HG03457 (cell line): ENCODE measurements around the gene MAN1C1.

ENCODE experiments used
- ATAC-seq: cut with Tn5 transposase; IDR thresholded peaks from one replicate; pipeline ENCODE4 v1.9.1; 2021; ENCODE audit warnings: moderate number of reproducible peaks; ENCODE audit not compliant: unreplicated experiment

Gene MAN1C1

DNA sequence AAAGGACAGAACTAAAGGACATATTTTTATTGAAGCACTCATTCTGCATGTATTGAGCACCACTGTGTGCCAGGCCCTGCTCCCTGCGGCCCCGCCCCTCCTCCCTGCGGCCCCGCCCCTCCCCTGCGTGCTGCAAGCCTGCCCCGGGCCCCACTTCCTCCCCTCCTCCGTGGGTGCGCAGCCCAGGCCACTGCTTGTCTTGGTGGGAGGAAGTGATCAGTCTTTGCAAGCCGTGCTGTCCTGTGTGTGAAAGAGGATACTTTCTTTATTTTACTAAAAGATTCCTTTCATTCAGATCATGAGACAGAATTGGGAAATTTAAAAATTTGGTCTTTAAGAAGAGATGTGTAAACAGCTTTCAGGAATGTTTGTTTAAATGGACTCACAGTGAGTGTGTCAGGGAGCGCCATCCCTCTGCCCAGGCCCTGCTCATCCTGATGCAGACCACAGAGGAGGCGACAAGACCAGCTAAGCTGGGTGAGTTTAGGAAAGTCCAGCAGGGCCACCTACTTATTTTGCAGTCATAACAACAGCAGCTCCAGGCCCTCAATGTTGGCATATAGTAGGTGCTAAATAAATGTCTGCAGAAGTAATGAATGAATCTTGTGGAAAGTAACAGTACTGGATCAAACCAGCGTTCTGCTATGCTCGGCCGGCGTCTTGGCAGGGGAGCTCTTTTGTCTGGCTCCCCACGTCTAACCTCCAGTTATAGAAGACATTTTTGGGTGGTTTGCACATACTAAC, 95.1 kb downstream of the MAN1C1 start:
- ATAC-seq = no peak

DNA sequence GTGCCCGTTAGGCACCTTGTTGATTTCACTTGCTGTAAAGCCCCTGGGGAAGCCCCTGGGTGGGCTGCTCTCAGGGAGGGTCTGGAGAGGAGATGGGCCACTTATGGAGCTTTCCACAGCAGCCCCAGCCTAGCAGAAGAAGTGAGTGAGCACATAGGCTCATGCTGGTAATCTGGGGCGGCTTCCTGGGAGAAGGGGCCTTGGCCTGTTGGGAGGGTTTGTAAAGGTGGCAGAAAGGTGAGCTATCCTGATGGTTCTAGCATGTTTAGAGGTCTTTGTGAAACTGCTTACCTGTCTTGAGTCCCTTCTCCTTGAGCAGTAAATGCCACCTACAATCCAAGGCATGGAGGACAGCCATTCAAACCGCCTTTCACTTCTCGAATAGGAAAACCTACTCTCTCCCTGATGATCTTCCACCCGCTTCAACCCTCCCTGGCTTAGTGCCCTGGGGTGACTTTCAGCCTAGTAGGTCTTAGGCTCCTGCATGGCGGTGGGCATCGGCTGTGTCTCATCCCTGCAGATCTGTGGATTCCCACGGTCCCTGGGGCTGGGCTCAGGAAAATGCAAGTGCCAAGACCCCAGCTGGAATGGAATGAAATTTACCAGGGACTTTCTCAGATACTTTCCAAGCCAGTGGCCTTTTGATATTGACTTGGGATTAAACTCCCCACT, 95.8 kb downstream of the MAN1C1 start:
- ATAC-seq = no peak

GRCh38 chr1:25713961-25714360, 97.4 kb downstream of the MAN1C1 start:
- ATAC-seq = no peak

GRCh38 chr1:25714372-25714931, 97.9 kb downstream of the MAN1C1 start:
- ATAC-seq = no peak

DNA sequence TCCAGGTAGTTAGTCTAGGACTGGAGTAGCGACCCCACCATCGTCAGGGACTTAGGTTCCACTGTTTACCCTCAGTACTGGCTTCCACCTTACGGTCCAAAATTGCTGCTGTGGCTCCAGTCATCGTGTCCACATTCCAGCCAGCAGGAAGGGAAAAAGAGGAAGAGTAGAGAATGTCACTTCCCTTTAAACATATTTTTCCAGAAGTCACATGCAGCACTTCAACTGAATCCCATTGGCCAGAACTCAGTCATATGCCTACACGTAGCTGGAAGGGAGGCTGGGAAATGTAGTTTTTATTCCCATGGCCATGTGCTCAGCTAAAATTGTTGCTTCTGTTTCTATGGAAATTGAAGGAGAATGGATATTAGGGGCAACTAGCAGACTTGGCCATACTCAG, 99.3 kb downstream of the MAN1C1 start:
- ATAC-seq = no peak

- ATAC-seq = no peak
Measured at GRCh38 chr1:25716320-25716719, 99.7 kb downstream of the MAN1C1 start.

GRCh38 chr1:25718732-25719131, 102.1 kb downstream of the MAN1C1 start:
- no peak for ATAC-seq

GRCh38 chr1:25720624-25721023, 104.0 kb downstream of the MAN1C1 start:
- no peak for ATAC-seq

DNA sequence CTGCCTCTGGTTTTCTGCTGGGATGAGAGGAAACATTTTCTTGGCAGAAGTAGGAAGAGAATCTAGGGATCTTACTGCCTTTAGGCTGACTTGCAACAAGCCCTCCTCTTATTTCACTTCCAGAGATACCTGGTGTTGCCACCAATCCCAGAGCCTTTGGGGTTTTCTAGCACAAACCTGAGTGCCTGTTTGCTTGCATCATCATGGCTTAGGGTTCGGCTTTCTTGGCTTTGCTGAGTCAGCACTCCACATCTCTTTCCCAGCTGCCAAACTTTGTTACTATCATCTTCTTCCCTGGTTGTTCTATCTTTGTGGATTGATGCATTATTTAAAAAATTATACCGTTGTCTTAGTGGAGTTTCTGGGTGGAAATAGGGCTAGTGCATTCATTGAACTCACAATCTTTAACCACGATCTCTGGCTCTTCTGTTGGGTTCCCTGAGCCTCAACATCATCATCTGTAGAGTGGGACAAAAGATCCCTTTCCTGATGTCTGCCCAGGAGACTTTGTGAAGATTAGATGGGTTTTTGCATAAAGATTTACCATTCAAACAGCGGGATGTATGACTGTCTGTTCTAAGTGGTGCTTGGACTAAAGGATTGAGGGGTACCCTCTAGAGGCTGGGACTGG, 106.8 kb downstream of the MAN1C1 start:
- ATAC-seq = no peak

DNA sequence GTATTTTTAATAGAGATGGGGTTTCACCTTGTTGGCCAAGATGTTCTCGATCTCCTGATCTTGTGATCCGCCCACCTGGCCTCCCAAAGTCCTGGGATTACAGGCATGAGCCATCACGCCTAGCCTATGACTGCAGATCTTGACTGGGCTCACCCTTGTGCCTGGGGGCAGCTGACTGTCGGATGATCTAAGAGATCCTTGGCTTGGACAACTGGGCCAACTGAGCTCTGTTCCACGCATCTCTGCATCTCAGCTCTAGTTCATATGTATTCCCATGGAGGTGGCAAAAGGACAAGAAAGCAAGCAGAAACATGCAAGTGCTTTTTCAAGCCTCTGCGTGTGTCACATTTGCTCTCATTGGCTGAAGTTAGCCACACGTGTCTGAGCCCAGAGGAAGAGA, 107.6 kb downstream of the MAN1C1 start:
- no peak for ATAC-seq

- ATAC-seq = no peak
Measured at GRCh38 chr1:25724966-25725365, 108.4 kb downstream of the MAN1C1 start.

- ATAC-seq = no peak
Measured at GRCh38 chr1:25725482-25725881, 108.9 kb downstream of the MAN1C1 start.

- no peak for ATAC-seq
Measured at GRCh38 chr1:25727088-25727487, 110.5 kb downstream of the MAN1C1 start.

DNA sequence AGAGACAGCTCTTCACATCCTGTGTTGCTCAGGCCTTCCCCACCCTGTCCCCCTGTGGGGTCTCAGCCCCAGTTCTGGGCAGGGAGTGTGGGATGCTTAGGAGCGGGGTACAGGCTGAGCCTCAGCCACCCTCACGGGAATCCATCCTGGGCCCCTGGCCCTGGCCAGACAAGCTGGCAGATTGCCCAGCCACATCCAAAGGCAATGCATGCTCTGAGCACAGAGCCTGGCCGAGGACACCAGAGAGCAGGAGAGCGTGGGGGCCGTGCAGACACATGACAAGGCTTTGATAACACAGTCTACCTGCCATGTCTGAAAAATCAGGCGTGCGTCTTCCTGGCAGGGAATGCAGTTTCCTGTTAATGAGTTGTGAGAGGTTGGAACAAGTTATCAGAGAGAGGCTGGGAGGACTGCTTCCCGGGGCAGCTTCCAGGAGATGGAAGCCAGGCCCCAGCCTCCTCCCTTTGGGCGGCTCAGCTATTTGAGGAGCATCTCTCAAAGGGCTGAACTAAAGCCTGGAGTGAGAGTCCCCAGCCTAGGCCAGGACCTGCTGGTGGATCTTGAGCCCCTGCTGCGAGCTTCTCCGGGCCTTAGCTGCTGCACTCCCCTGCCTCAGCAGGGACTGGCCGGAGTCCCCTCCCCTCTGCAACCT, 111.2 kb downstream of the MAN1C1 start:
- no peak for ATAC-seq

GRCh38 chr1:25728301-25728935, 111.8 kb downstream of the MAN1C1 start:
- ATAC-seq = no peak

- no peak for ATAC-seq
Measured at GRCh38 chr1:25729045-25729444, 112.5 kb downstream of the MAN1C1 start.

DNA sequence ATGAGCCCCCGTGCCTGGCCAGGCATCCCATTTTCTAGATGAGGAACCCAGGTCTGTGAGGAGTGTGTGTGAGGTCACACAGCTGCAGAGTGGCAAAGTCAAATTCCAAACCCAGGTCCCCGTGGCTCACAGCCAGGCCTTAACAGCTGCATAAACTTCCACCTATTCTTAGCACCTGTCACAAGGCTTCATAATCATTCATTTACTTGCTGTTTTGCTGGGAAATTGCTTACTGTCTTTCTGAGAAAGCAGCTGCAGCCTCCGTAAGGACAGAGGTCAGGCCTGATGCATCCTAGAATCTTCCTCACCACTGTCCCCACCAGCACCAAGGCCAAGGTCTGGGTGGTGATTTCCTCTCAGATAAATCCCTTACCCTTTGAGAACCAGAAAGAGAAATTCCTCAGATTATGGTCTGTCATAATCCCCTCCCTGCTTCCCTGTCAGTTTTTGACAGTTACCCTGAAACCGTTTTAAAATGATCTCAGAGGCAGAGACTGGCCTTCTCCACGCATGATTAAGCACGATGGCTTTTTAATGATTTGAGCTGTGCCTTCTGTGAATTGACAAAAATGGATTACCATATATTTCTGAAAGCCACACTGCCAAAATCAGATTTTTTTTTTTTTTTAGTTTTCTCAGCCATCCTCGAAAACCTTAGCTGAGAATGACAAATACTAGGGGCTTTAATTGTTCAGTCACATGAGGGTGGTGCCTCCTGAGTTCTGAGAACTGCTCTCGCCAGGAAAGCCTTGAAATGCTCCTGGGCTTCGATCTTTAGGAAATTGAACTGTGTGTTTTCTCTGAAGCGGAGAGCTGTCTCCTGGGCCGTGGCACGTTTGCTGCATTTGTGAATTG, 113.4 kb downstream of the MAN1C1 start:
- ATAC-seq = no peak

DNA sequence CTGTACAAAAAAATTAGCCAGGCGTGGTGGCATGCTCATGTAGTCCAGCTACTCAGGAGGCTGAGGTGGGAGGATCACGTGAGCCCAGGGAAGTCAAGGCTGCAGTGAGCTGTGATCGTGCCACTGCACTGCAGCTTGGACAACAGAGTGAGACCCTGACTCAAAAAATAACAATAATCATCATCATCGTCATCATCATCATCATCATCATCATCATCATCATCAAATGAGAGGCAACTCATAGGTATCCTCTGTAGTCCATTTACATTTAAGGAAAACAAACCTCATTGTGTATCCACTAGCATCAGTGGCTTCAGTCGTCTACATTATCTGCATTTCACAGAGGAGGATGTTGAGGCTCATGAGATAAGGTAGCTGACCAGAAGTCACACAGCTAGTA, 114.6 kb downstream of the MAN1C1 start:
- ATAC-seq = no peak

DNA sequence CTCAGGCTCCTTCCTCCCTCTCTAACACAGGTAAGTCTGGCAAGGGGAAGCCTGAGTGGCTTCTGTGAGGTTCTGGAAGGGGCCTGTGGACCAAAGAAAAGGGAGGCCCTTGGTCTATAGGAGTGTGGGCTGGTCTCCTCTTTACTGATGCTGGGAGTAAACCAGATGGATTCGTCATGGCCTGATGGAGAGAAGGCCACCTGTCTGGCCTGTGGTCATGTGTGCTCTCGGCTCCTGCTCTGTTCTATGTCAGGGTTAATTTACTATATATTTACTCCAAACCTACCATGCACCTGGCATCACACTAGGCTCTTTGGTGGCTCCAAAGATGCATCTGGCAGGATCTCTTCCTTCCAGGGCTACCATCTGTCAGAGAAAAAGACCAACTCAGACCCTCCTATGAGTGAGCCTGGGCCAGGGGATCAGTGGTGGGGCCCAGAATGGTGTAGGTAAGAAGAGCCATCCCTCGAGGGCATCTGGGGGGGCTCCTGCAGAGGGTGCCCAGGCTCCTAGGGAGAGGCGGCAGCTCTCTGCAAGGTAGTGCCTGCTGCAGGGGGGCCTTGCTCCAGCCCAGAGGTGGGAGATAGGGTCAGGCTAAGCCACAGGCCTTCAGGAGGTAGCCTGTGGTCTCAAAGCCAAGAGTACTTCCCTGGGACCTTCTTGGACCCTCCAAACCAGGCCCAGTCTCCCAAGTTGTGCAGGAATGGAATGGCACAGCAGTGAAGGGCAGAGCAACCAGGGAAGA, 115.2 kb downstream of the MAN1C1 start:
- ATAC-seq = no peak
